ENCODE data around the gene RTTN.

- TF ChIP-seq CTCF (IDR thresholded peaks at IDR 0.05) (no peak), POLR2A (IDR thresholded peaks at IDR 0.05) (no peak)
These were observed 132.1 kb downstream of the RTTN start for GRCh38 chr18:70073432-70073831.

Data from gastroesophageal sphincter (tissue), 3 donors.